A549 (cell line): ENCODE data around the gene LRFN2.

Source experiments
- ESRRA ChIP-seq: fragments of 150-350 bp; IDR thresholded peaks from 2 replicates; pipeline ENCODE4 v1.6.1; 2014; ENCODE audit warnings: mild to moderate bottlenecking, low read length, borderline replicate concordance
- POLR2A ChIP-seq: IDR thresholded peaks from 2 replicates; pipeline ENCODE4 v1.6.1; 2012; ENCODE audit warnings: mild to moderate bottlenecking, low read length
- RAD21 ChIP-seq, 2 experiments: fragments of >200 bp in 1 of 2; sonication (Bioruptor Twin) in 1 of 2; formaldehyde crosslinking in 1 of 2; IDR thresholded peaks in 1 of 2; conservative IDR thresholded peaks in 1 of 2; 2 replicates in 1 of 2; 3 replicates in 1 of 2; pipeline ENCODE4 v1.6.1; 2012 to 2018; ENCODE audit warnings: inconsistent platforms in 1 of 2
- RNF2 ChIP-seq: fragments of 200-600 bp; sonication (generic); IDR thresholded peaks from 2 replicates; pipeline ENCODE4 v1.6.1; 2016; ENCODE audit warnings: low read depth, mild to moderate bottlenecking, antibody characterized with exemption, moderate library complexity, borderline replicate concordance
- TF ChIP-seq, protein P1 (sequence below): fragments of >200 bp; sonication (Bioruptor Twin); formaldehyde crosslinking; IDR thresholded peaks from 3 replicates; pipeline ENCODE4 v1.5.1; 2016

DNA sequence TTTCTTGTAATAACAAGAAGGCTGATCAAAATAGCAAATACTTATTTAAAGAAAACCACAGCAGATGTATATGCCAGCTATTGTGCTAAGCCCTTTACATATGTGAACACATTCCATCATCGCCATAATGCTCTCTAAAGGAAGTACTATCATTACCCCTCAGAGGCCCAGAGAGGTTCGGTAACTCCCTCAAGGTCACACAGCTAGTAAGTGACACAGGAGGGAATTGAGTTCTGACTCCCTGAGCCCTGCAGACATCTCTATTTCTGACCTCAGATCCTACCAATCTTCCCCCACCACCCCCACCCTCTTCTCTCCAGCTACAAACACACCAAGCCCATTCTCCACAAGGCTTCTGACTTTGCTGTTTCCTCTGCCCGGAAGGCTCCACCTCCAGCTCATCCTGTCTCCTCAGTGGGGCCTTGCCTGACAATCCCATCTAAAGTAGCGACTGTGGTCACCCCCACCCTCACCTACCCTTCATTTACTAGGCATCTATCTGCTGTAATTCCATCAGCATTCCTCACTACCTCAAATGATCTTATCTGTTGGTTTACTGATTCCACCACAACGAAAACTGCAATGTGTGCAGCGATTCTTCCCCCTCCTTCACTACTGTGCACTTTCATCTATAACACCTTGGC is 234.5 kb downstream of the LRFN2 start:
- TF ChIP-seq, protein P1, sequence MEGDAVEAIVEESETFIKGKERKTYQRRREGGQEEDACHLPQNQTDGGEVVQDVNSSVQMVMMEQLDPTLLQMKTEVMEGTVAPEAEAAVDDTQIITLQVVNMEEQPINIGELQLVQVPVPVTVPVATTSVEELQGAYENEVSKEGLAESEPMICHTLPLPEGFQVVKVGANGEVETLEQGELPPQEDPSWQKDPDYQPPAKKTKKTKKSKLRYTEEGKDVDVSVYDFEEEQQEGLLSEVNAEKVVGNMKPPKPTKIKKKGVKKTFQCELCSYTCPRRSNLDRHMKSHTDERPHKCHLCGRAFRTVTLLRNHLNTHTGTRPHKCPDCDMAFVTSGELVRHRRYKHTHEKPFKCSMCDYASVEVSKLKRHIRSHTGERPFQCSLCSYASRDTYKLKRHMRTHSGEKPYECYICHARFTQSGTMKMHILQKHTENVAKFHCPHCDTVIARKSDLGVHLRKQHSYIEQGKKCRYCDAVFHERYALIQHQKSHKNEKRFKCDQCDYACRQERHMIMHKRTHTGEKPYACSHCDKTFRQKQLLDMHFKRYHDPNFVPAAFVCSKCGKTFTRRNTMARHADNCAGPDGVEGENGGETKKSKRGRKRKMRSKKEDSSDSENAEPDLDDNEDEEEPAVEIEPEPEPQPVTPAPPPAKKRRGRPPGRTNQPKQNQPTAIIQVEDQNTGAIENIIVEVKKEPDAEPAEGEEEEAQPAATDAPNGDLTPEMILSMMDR, result no peak
- TF ChIP-seq RAD21 (conservative IDR thresholded peaks at IDR 0.05 in 1 of 2, IDR thresholded peaks at IDR 0.05 in 1 of 2) (no peak), POLR2A (no peak), ESRRA (no peak), RNF2 (no peak)
